GM19468 (cell line): ENCODE results near the gene PREP.

Experiments used
- ATAC-seq: cut with Tn5 transposase; IDR thresholded peaks from one replicate; pipeline ENCODE4 v1.9.1; 2021; ENCODE audit warnings: mild to moderate bottlenecking, moderate library complexity, moderate number of reproducible peaks; ENCODE audit not compliant: unreplicated experiment; ENCODE audit errors: extremely low read depth

The PREP gene

DNA sequence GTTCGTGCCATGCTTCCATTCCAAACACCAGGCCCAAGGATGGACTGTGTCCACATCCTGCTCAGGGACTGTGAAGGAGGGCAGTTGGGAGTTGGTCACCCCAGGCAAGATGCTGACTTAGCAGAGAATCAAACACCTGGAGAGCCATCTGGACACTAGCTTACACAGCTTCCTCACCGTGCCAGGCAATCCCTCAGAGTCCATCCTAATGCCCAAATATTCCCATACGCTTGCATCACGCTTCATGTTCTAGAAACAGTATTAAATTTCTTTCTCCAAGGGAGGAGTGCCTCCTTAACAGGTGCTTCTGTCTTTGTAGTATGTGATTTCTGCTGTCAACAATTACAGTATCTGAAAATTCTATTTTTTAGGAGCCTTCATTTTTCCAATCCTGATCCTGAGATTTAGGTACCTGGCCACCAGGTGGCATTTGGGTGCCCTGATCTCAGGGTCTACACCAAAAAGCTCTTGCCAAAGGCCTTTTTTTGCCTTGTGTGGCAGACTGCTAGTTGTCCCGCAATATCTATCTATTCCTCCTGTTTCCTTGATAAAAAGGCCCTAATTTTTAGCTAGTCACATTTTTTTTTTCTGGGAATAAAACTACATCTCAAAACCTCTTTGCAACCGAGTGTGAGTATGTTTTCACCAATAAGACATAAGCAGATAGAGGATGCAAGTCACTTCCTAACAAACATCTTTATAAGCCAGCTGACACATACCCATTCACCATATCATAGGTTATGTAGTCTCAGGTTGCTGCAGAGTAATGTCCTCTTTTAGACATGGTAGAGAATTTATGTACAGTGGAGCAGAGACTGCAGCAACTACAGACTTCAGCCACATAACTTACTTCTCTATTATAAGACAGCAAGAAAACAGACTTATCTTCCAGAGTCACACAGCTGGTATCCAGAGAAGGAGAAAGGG is 85.0 kb downstream of the PREP start:
- ATAC-seq: no peak

DNA sequence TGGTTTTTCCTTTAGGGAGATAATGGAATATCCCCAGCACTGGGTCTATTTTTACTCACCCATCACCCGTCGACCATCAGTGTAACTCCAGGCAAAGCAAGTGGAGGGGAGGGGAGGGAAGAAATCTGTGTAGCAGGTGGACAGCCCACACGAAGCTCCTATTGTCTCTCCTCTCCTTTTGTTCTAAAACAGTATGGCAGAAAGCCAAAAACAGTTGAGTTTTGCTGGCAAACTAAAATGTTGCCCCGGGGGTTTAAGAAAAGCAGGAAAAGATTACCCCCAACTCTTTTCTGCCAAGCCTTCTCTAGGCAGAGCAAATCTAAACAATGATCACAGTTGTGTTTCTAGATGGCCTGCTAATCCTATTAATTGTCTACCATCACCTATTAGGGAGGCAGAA is 89.7 kb downstream of the PREP start:
- ATAC-seq: no peak

GRCh38 chr6:105310947-105311346 is 91.9 kb downstream of the PREP start:
- ATAC-seq: no peak

GRCh38 chr6:105310371-105310770 is 92.5 kb downstream of the PREP start:
- ATAC-seq: no peak

DNA sequence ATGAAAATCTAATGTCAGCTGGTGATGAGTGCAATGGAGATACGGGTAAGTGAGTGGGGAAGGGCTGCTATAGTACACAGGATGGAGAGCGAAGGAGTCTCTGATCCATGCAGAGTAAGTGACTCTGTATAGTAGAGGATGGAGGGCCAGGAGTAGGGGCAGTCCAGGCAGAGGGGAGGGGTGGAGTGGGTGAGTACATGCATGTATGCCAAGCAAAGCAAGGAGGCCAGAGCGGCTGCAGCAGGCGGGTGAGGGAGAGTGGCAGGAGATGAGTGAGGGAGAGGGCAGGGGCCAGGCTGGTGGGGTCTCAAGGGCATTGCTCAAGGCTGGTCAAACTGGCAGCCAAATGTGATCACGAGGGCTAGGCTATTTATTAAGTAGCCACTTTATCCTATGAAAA is 94.0 kb downstream of the PREP start:
- ATAC-seq: no peak

GRCh38 chr6:105305521-105305920 is 97.4 kb downstream of the PREP start:
- no peak for ATAC-seq

GRCh38 chr6:105304825-105305224 is 98.1 kb downstream of the PREP start:
- ATAC-seq: no peak

DNA sequence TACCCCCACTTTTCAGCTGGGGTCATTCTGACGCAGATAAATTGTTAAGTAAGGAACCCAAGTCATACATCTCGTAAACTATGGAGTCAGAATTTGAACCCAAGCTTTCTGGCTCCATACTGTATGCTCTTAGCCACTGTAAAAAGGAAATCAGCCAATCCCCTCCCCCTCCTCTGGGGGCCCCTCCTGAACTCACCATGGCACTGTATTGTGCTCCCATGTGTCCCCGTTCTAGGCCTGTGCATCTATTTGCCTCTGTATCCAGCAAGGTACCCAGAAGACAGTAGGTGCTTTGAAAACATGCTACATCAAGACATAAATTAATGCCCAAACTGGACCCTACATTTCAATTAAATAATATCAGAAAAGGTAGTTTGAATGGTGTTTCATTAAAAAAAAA is 98.5 kb downstream of the PREP start:
- no peak for ATAC-seq

GRCh38 chr6:105302617-105303128 is 100.2 kb downstream of the PREP start:
- ATAC-seq: no peak

DNA sequence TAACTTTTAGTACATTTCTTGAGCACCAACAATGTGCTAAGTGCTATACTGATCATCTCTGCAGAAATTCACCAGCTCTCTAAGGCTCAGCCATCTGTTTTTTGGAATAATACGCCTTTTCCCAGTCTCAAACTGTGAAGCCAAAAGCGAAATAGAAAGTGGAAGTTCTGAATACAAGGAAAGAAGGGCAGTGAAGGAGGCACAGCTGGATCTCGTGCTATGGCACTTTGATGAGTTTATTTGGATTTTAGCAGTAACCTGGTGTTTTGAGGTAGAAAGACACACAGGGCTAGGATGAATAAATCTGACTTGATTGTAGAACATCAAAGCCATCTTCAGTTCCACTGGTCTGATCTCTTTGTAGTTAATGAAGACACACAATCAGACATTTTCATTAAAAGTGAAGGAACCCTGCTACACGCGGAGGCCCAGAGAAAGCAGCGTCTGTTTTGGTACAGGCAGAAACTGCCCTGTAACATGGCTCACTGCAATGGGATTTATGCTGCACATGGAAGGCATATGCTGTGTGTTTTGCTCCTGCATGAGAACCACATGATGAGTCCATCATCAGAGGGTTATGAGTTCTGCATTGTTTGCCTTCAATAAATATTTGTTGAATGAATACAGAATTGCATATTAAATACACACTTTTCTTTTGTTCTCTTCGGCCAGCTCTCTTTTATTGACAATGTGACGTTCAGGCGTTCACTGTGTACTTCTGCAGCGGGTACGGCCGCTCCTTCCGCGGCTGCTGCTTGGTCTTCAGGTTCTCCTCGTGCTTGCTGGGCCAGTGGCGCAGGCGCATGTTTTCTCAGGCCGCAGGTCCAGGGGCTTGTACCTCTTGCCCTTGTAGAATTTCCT is 100.9 kb downstream of the PREP start:
- ATAC-seq: no peak

- ATAC-seq: no peak
Observed at GRCh38 chr6:105301072-105301503, 101.8 kb downstream of the PREP start.

DNA sequence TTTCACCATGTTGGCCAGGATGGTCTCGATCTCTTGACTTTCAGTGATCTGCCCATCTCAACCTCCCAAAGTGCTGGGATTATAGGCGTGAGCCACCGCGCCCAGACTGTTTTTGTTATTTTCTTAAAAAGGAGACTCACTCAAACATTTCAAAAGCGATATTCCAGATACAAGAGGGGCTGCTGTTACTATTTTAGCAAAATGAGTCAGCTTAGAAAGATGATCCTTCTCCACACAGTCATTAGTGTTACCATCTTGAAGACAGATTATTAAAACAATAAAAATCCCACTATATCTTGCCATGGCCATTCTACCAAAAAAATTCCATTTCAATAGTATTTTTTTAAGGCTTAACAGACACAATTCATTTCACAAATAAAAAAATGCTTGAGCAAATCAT is 102.8 kb downstream of the PREP start:
- no peak for ATAC-seq

DNA sequence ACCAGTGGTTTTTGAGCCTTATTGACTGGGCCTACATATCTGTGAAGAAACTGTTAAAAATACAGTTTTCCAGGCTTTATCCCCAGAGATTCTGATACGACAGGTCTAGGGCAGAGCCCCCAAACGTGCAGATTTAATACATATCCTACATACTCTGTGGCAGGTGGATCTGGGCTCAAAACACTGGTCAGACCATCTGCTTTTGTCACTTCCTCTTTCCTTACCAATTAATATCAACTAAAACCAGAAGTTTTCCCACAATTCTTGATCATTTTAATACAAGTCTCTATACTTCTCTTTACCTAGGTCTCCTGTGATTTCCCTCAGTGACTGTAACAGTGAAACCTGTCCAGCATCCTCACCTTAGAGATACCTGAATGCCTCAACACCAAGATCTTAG is 108.8 kb downstream of the PREP start:
- no peak for ATAC-seq

DNA sequence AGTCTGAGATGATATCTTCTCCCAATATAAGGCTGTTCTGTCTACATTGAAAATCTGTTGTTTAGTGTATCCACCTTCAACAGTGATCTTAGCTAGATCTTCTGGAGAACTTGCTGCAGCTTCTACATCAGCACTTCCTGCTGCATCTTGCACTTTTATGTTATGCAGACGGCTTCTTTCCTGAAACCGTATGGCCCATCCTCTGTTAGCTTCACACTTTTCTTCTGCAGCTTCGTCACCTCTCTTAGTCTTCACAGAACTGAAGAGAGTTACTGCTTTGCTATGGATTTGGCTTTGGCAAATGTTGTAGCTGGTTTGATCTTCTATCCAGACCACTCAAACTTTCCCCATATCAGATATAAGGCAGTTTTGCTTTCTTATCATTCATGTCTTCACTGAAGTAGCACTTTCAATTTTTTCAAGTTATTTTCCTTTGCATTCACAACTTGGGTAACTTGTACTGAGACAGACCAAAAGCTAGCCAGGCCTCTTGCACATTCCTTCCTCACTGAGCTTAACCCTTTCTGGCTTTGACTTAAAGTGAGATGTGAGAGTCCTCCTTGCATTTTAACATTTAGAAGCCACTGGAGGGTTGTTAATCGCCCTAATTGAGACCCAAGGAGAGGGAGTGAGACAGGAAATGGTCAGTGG is 110.1 kb downstream of the PREP start:
- no peak for ATAC-seq

DNA sequence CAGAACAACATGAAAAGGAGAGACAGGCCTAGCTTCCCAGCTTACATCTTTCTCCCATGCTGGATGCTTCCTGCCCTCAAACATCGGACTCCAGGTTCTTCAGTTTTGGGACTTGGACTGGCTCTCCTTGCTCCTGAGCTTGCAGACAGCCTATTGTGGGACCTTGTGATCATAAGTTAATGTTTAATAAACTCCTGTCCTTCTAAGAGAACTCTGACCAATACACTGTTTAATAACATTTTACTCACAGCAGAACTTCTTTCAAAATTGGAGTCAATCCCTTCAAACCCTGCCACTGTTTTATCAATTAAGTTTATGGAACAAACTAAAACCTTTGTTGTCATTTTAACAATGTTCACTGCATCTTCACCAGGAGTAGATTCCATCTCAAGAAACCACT is 111.4 kb downstream of the PREP start:
- no peak for ATAC-seq

DNA sequence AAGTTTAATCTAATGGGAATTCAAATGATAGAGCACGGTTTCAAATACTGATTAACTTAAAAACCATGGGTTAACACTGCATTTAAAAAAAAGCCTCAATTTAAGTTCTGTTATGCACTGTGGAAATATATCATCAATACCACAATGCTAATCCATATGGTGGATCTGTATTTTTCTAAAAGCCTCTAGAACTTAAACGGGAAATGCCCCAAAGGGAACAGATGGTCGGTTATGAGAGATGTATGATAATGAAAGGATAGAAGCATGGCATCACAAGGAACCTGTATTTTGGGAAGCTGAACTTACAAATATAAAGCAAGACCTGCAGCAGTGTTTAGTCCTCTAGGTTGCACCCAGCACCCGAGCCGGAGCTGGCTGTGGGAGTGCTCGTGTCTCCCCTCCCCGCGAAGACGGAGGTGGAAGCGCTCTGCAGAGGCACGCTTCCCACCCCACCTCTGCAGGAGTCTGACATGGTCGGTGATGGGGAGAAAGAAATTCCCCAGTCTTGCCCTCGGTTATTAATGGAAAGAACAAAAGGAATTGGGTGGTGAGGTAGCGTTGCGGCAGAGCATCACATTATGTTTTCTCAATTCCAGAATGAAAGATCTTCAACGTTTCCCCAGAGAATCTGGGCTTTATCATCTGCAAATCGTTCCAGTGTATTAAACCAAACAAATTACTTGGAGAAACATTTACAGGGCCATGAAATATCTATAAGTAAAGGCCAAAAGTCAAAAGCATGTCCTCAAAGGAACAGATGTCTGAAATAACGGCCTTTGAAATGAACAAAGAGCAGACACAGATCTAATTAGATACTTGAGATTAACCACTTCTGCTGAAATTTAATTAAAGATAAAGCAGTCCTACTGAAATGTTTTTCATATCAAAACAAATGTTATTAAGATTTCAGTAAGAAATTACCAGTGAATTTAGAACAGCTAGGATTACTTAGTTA is 120.0 kb downstream of the PREP start:
- ATAC-seq: no peak

- ATAC-seq: no peak
Observed at GRCh38 chr6:105280033-105280432, 122.8 kb downstream of the PREP start.

- no peak for ATAC-seq
Observed at GRCh38 chr6:105279463-105279862, 123.4 kb downstream of the PREP start.

GRCh38 chr6:105278813-105279212 is 124.1 kb downstream of the PREP start:
- ATAC-seq: no peak
